ENCODE data around the gene TSKU. TPM values are rescaled to one million over a fixed set of nuclear protein-coding genes. Genes with fewer than 3 reads are reported as not detected.

Gene TSKU
- total RNA-seq, 4 donors from 2014 or later = 27.2 to 152 (median 87.2) TPM

- DNase-seq = peak in 1 of 3 donors; percentile 4
- Histone ChIP-seq H3K27me3 (no peaks in the 10 kb centered on the region), H3K4me1 (peaks cover under 1 to 27% (median 5%) of the 10 kb centered on the region in 4 donors), H3K36me3 (no peaks in the 10 kb centered on the region), H3K9me3 (no peaks in the 10 kb centered on the region), H3K4me3 (no peak overlapping the region), H3K27ac (no peak overlapping the region)
- TF ChIP-seq POLR2A (IDR thresholded peaks at IDR 0.05) = no peak
- TF ChIP-seq CTCF (IDR thresholded peaks at IDR 0.05) = no peak
Measured at GRCh38 chr11:76777876-76778275, 5.3 kb upstream of the TSKU start.

GRCh38 chr11:76778874-76779273 is 4.3 kb upstream of the TSKU start:
- Histone ChIP-seq H3K4me3 (no peak overlapping the region), H3K4me1 (peaks cover 3 to 23% (median 8%) of the 10 kb centered on the region in 4 donors), H3K27ac (no peak overlapping the region), H3K9me3 (no peaks in the 10 kb centered on the region), H3K36me3 (no peaks in the 10 kb centered on the region), H3K27me3 (no peaks in the 10 kb centered on the region)
- no peak for DNase-seq
- TF ChIP-seq POLR2A (IDR thresholded peaks at IDR 0.05) = no peak
- no peak for TF ChIP-seq CTCF (IDR thresholded peaks at IDR 0.05)

- H3K36me3 ChIP-seq = no peaks in the 10 kb centered on the region
- H3K27me3 ChIP-seq = no peaks in the 10 kb centered on the region
- TF ChIP-seq POLR2A (IDR thresholded peaks at IDR 0.05) (peak in 1 of 2 donors; percentile 11), CTCF (IDR thresholded peaks at IDR 0.05) (no peak)
- H3K27ac ChIP-seq = peak overlapping the region in 3 of 4 donors; percentile 79 to 96 (median 91)
- H3K4me3 ChIP-seq = peak overlapping the region in 1 of 4 donors; percentile 92
- no peaks in the 10 kb centered on the region for H3K9me3 ChIP-seq
- peaks cover 3 to 37% (median 8%) of the 10 kb centered on the region in 4 donors for H3K4me1 ChIP-seq
- DNase-seq = peak in 2 of 3 donors; percentile 73 to 74
Measured at GRCh38 chr11:76781046-76781801, 1.9 kb upstream of the TSKU start.

- Histone ChIP-seq H3K27me3 (no peaks in the 10 kb centered on the region), H3K36me3 (no peaks in the 10 kb centered on the region), H3K9me3 (no peaks in the 10 kb centered on the region), H3K4me1 (peaks cover 3 to 38% (median 8%) of the 10 kb centered on the region in 4 donors), H3K4me3 (peak overlapping the region in 3 of 4 donors; percentile 57 to 92 (median 70)), H3K27ac (peak overlapping the region; percentile 66 to 96 (median 85))
- no peak for DNase-seq
- TF ChIP-seq CTCF (IDR thresholded peaks at IDR 0.05) = no peak
- TF ChIP-seq POLR2A (IDR thresholded peaks at IDR 0.05) = no peak
Measured at GRCh38 chr11:76781807-76782530, 1.2 kb upstream of the TSKU start.

- Histone ChIP-seq H3K36me3 (no peaks in the 10 kb centered on the region), H3K4me1 (peaks cover 3 to 45% (median 8%) of the 10 kb centered on the region in 4 donors)
- TF ChIP-seq CTCF (IDR thresholded peaks at IDR 0.05) (peak in 2 of 6 experiments; percentile 11 to 14), POLR2A (IDR thresholded peaks at IDR 0.05) (peak in 1 of 2 donors; percentile 56)
Measured at GRCh38 chr11:76782531-76783293, 444 bp upstream of the TSKU start.

More at GRCh38 chr11:76782531-76783293, 444 bp upstream of the TSKU start:
- DNase-seq = peak; percentile 35 to 91 (median 90)
- peak overlapping the region; percentile 48 to 92 (median 64) for H3K4me3 ChIP-seq
- H3K27ac ChIP-seq = peak overlapping the region; percentile 66 to 96 (median 85)
- no peaks in the 10 kb centered on the region for H3K9me3 ChIP-seq
- H3K27me3 ChIP-seq = no peaks in the 10 kb centered on the region

Measured in Peyer's patch (tissue), 4 donors.